Measurements from ENCODE around the gene SLC66A1.

Gene SLC66A1

GRCh38 chr1:19337289-19337688 lies 25.2 kb downstream of the SLC66A1 start:
- no peak overlapping the region for H3K4me3 ChIP-seq (ENCODE audit: low read depth in 1 of 2, low read length in 2 of 2)
- no peaks in the 10 kb centered on the region for H3K79me2 ChIP-seq (ENCODE audit: insufficient read depth, low read length)
- H3K4me2 ChIP-seq (ENCODE audit: insufficient read depth, low read length): no peak overlapping the region
- no peaks in the 10 kb centered on the region for H3K9me3 ChIP-seq (ENCODE audit: insufficient read depth, low read length, severe bottlenecking)
- ATAC-seq (ENCODE audit: insufficient read depth, low read depth): no peak
- no peak overlapping the region for H3K9ac ChIP-seq (ENCODE audit: low read depth, low read length)
- peaks cover 24% of the 10 kb centered on the region for H3K36me3 ChIP-seq (ENCODE audit: insufficient read depth, low read length)
- H3K4me1 ChIP-seq (ENCODE audit: insufficient read depth, low read length): no peaks in the 10 kb centered on the region
- H4K20me1 ChIP-seq (ENCODE audit: insufficient read depth, low read length): 0 out of 2 replicates have a peak, but pooled peaks cover 11% of the 10 kb centered on the region
- no peak for DNase-seq
- TF ChIP-seq EZH2 (IDR thresholded peaks at IDR 0.05; ENCODE audit: borderline replicate concordance, low read depth, low read length, severe bottlenecking): no peak
- TF ChIP-seq, protein P1, sequence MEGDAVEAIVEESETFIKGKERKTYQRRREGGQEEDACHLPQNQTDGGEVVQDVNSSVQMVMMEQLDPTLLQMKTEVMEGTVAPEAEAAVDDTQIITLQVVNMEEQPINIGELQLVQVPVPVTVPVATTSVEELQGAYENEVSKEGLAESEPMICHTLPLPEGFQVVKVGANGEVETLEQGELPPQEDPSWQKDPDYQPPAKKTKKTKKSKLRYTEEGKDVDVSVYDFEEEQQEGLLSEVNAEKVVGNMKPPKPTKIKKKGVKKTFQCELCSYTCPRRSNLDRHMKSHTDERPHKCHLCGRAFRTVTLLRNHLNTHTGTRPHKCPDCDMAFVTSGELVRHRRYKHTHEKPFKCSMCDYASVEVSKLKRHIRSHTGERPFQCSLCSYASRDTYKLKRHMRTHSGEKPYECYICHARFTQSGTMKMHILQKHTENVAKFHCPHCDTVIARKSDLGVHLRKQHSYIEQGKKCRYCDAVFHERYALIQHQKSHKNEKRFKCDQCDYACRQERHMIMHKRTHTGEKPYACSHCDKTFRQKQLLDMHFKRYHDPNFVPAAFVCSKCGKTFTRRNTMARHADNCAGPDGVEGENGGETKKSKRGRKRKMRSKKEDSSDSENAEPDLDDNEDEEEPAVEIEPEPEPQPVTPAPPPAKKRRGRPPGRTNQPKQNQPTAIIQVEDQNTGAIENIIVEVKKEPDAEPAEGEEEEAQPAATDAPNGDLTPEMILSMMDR (IDR thresholded peaks at IDR 0.05; ENCODE audit: borderline replicate concordance, extremely low read depth, low read length, poor library complexity, severe bottlenecking): no peak
- no peaks in the 10 kb centered on the region for H3K27me3 ChIP-seq (ENCODE audit: insufficient read depth, low read length, poor library complexity)
- H3K27ac ChIP-seq (ENCODE audit: low read length): no peak overlapping the region
- H2AFZ ChIP-seq (ENCODE audit: low read depth, low read length): no peak overlapping the region

GRCh38 chr1:19338323-19338762 lies 26.2 kb downstream of the SLC66A1 start:
- Histone ChIP-seq H3K9ac (ENCODE audit: low read depth, low read length) (no peak overlapping the region), H3K27ac (ENCODE audit: low read length) (no peak overlapping the region), H3K4me2 (ENCODE audit: insufficient read depth, low read length) (no peak overlapping the region), H3K4me3 (ENCODE audit: low read depth in 1 of 2, low read length in 2 of 2) (no peak overlapping the region), H3K4me1 (ENCODE audit: insufficient read depth, low read length) (no peaks in the 10 kb centered on the region), H3K27me3 (ENCODE audit: insufficient read depth, low read length, poor library complexity) (no peaks in the 10 kb centered on the region), H3K36me3 (ENCODE audit: insufficient read depth, low read length) (peaks cover 35% of the 10 kb centered on the region), H2AFZ (ENCODE audit: low read depth, low read length) (no peak overlapping the region), H3K79me2 (ENCODE audit: insufficient read depth, low read length) (no peaks in the 10 kb centered on the region), H4K20me1 (ENCODE audit: insufficient read depth, low read length) (0 out of 2 replicates have a peak, but pooled peaks cover 13% of the 10 kb centered on the region), H3K9me3 (ENCODE audit: insufficient read depth, low read length, severe bottlenecking) (no peaks in the 10 kb centered on the region)
- no peak for TF ChIP-seq EZH2 (IDR thresholded peaks at IDR 0.05; ENCODE audit: borderline replicate concordance, low read depth, low read length, severe bottlenecking)
- TF ChIP-seq, protein P1 (IDR thresholded peaks at IDR 0.05; ENCODE audit: borderline replicate concordance, extremely low read depth, low read length, poor library complexity, severe bottlenecking): no peak
- DNase-seq (no peak), ATAC-seq (ENCODE audit: insufficient read depth, low read depth) (no peak)

DNA sequence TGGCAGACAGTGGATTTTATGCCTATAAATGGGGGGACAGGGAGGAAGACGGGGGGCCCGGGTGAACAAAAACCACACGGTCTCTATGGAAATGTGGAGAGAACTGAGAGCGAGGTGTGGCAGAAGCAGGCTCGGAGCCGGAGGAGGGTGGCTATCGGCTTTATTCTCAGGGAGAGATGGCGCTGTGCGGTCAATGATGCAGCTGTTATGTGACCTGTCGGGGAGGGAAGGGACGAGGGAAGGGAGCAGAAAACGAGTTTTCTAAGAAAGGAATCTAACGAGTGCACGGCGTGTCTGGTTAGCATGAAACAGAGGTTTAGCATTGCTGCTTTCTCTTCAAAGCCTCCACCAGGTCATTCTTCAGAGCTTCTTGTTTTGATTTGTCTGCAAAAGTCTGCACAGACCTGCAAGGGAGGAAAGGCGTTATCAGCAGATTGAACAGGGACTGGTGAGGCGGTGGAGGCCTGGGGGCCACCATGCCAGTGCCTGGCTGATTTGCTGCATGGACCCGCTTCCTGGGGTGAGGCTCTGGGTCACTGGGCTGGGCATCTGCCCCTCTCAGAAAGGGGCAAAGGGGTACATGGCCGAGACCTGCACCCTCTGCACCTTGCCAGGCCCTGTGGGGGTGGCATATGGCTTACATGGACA lies 27.2 kb downstream of the SLC66A1 start:
- no peaks in the 10 kb centered on the region for H3K9me3 ChIP-seq (ENCODE audit: insufficient read depth, low read length, severe bottlenecking)
- H3K27ac ChIP-seq (ENCODE audit: low read length): no peak overlapping the region
- H3K27me3 ChIP-seq (ENCODE audit: insufficient read depth, low read length, poor library complexity): no peaks in the 10 kb centered on the region
- no peaks in the 10 kb centered on the region for H3K79me2 ChIP-seq (ENCODE audit: insufficient read depth, low read length)
- no peak overlapping the region for H2AFZ ChIP-seq (ENCODE audit: low read depth, low read length)
- no peak for DNase-seq
- no peaks in the 10 kb centered on the region for H3K4me1 ChIP-seq (ENCODE audit: insufficient read depth, low read length)
- TF ChIP-seq, protein P1 (IDR thresholded peaks at IDR 0.05; ENCODE audit: borderline replicate concordance, extremely low read depth, low read length, poor library complexity, severe bottlenecking): no peak
- 0 out of 2 replicates have a peak, but pooled peaks cover 13% of the 10 kb centered on the region for H4K20me1 ChIP-seq (ENCODE audit: insufficient read depth, low read length)
- no peak for ATAC-seq (ENCODE audit: insufficient read depth, low read depth)
- H3K9ac ChIP-seq (ENCODE audit: low read depth, low read length): no peak overlapping the region
- H3K4me2 ChIP-seq (ENCODE audit: insufficient read depth, low read length): no peak overlapping the region
- peaks cover 45% of the 10 kb centered on the region for H3K36me3 ChIP-seq (ENCODE audit: insufficient read depth, low read length)
- H3K4me3 ChIP-seq (ENCODE audit: low read depth in 1 of 2, low read length in 2 of 2): no peak overlapping the region

Data from DND-41 (cell line).